Measurements from ENCODE around the gene PXK.
"Not testable (repeated sequence)": the region's sequence is repeated elsewhere in the genome, so short reads cannot be mapped to it uniquely, and the experiment has no call there.

The PXK gene

DNA sequence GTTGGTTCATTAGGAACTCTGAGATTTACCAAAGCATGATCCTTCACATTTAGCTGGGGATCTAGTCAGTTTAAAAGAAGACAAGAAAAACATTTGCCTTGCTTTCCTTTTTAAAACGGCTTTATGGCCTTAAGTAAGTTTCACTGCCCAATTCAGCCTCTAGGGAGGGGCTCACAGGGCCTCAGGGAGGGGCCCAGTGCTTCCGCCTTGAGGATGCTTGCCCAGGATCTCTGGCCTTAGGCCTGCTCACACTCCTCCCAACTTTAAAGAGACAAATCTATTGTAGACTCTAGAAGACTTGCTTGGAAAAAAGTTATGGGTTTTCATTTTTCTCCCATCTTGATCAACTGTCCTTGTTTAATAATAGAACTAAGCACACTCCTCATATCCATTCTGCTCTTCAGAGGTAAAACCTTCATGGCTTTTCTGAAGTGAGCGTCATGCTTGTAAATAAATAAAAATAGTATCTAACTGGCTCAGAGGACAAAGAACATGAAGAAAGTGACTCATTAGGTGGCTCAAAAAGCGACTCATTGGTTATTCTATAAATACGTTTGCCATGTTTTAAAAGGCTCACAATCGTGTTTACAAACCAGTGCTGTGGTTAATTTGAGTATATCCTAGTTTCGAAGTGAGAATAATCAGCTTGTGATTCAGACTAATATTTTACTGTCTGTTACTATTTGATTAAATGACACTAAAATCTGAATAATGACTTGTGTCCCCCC lies 87.3 kb downstream of the PXK start:
- DNase-seq (ENCODE audit: low read depth) = peak; percentile 48

DNA sequence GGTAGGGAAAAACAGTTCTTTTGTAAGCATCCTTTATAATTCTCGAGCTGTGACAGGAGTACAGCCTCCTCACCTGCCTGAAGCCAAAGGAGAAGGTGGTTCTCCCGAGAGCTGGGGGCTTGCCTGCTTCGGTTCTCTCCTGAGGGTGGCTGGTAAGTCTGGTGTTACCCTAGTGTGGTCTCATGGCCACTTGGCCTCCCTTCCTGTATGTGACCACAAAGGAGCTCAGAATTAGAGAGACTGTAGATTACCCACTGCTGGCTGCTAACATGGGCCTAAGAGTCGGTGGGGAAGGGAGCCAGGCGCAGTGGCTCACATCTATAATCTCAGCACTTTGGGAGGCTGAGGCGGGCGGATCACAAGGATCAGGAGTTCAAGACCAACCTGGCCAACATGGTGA lies 88.3 kb downstream of the PXK start:
- DNase-seq (ENCODE audit: low read depth) = no peak

DNA sequence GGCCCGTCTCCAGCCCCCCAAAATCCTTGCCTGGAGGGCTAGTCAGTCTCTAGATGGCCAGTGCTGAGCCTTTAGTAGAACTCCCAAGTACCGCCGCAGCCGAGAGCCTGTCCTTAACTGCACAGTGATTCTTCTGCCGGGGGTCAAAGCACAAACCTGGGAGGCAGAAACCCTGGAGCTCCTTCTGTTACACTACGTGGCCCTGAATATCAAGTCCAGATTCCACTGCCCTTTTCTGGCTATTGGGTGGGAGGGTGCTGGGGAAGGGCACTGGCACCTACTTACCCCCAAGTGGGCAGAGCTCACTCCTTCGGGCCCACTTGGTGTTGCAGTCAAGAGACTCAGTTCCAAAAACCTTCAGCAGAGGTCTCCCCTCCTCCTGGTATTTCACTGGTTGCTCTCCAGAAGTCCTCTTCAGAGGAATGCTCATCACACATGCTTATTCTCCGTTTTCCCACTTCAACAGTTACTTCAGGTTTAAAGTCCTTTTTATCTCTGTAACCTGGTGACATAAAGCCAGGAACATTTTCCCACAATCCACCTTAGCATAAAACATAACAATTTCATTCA lies 90.1 kb downstream of the PXK start:
- no peak for DNase-seq (ENCODE audit: low read depth)

DNA sequence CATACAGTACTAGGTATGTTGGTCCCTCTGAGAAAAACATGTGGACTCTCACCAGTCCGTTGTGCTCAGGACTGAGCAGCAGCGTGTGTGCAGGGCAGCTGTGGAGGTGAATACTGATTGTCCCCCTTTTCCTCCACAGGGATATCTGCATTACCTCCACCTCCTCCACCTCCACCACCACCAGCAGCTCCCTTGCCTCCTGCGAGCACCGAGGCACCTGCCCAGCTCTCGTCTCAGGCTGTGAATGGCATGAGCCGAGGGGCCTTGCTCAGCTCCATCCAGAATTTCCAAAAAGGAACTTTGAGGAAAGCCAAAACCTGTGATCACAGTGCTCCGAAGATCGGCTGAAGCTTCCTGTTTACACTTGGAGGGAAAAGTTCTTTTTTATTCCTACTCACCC lies 91.9 kb downstream of the PXK start:
- no peak for DNase-seq (ENCODE audit: low read depth)

DNA sequence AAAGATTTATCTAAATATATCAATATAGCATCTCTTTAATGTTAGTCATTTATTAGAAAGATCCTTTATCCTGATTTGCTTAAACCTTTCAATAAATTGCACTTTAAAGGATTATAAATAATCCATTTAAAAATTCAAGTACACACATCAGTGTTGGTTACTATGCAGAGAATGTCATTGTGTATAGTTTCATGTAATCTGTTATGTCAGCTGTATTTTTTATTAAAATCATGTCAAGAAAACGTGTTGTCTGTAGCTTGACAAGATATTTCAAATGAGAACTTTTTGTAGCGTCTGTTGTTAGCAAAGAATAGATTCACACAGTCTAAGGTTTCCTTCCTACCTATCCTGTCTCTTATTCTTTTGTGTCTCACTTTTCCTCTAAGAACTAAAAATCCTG lies 93.1 kb downstream of the PXK start:
- no peak for DNase-seq (ENCODE audit: low read depth)

DNA sequence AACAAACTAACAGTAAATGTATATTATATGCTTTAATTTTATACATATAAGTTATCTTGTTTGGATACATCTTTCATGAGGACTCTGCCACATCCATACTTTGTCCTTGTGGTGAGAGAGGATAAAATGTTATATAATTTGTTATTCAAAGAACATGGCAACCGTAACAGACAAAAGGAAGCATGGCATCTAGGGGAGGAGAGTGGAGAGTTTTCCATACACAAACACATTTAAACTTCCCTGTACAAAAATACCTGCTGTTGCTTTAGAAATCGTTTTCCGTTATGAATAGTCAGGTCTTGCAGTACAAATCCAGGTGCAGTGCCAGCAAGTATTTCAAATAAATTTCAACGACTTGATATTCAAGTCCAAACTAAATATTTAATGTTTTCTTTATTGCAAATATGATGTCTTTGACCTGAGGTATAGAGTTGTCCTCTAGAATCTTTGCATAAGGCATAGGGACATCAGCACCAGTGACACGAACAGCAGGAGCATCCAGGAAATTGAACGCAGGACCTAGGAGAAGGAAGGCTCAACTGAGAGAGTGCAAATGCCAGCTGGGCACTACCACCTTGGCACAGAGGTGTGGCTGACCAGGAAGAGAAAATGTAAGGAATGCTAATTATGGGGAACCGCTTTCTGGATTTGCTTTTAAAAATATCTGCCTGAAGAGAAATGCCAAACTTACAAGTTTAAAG lies 95.1 kb downstream of the PXK start:
- no peak for DNase-seq (ENCODE audit: low read depth)

DNA sequence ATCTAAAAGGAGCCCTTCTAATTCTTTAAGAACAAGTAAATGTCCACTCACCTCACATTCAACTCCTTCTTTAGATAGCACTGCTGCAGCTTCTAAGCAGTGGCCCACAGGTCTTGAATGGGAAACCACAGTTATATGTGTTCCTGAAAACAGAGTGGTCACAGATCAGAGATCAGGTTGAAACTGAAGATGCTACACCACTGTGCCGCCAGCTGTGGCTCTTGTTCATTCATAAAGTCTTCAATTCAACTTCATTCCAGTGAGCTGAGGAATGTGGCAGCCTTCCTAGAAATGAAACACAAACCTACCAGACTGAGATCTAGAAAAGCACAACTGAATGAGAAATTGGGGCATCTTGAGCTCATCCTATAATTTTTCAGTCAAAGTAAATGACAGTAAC lies 97.0 kb downstream of the PXK start:
- no peak for DNase-seq (ENCODE audit: low read depth)

DNA sequence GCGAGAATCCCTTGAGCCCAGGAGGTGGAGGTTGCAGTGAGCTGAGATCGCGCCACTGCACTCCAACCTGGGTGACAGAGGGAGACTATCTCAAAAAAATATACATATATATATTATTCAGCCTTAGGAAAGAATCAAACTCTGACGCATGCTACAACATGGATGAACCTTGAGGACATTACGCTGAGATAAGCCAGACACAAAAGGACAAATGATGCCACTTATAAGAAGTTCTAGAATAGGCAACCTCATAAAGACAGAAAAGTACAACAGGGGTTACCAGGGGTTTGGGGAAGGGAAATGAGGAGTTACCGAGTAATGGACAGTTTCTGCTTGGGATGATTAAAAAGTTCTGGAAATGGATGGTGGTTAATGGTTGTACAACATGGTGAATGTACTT lies 100.2 kb downstream of the PXK start:
- DNase-seq (ENCODE audit: low read depth) = no peak

DNA sequence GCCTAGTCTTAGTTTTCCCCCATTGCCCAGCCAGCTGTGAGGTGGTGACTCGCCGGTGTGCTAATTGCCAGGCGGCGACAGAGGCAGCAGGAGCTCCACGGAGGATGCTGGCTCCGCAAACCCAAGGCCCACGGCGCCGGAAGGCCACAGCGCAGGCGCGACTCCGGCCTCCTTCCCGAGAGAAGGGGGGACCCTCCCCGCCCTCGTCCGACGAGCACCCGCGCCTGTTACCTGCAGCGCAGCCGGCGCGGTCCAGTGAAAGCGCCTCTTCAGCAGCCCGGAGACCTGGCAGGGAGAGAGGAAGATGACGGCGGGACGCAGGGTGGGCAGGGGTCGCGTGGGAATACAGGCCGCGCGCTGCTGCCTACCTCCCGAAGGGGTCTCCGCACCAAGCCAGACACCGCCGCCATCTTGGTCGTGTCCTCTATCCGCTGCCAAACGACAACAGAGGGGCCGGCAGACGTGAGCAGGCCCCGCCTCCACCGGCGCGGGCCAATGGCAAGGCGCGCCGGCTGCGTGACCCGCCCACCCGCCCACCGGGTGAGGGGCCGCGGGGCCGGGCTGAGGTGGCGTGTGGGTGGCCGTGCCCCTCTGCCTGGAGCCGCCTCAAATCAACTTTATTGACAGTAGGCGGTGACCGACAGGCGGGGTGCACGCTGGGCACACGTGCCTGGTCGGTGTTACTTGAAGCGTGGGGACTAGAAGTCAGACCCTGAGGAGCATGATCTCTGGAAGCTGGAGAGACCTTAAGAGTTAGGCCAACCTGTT lies 100.9 kb downstream of the PXK start, which contains the start of gene PDHB:
Gene PDHB (minus strand): TSS at position 433 of the 768 bp plus-strand sequence. CDS start 23 bp downstream, at position 410.
- DNase-seq (ENCODE audit: low read depth) = peak; percentile 72

DNA sequence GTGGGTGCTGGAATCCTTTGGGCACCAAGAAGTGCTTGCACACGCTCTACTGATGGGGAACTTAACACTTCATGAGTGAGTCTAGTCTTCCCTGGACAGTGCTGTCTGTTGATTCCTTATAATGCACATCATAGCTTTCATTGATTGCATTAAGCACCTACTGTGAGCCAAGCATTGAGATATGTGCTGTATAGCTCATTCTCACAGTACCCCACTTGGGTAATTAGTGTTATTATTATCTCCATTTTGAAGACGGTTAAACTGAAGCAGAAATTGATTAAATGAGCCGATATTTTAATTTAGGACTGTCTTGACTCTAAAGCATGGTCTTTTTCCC lies 101.4 kb downstream of the PXK start:
- no peak for DNase-seq (ENCODE audit: low read depth)

DNA sequence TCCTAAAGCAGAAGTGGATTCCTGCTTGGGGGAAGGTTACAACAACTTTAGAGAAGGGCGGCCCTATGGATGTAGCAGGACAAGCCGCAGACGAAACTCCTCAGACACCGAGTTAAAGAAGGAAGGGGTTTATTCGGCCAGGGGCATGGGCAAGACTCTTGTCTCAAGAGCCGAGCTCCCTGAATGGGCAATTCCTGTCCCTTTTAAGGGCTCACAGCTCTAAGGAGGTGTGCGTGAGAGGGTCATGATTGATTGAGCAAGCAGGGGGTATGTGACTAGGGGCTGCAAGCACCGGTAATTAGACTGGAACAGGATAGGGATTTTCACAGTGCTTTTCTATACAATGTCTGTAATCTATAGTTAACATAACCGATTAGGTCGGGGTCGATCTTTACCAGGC lies 101.8 kb downstream of the PXK start:
- no peak for DNase-seq (ENCODE audit: low read depth)

DNA sequence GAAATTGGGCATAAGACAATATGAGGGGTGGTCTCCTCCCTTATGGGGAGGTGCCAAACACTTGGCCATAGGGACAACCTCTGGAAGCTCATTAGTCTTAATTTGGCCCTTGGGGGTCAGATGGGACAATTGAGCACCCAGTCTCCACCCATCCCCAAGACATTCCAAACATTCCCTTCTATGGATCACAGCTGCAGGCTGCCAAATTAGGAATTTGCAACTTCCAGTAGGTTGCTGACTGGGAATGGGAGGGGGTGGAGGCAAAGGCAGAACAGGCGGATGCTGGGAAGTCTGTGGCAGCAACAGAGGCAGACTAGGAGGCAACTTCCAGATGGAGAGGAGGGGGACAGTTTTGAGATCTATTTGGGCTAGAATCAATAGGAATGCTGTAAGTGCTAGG lies 102.3 kb downstream of the PXK start:
- no peak for DNase-seq (ENCODE audit: low read depth)

DNA sequence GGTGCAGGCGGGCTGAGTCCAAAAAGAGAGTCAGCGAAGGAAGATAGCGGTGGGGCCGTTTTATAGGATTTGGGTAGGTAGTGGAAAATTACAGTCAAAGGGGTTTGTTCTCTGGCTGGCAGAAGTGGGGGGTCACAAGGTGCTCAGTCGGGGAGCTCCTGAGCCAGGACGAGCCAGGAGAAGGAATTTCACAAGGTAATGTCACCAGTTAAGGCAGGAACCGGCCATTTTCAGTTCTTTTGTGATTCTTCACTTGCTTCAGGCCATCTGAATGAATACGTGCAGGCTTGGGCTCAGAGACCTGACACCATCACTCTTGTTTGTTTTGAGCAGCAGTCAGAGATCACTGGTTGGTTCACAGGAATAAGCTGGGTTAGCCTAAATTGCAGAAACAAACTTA lies 104.6 kb downstream of the PXK start:
- not testable (repeated sequence) for DNase-seq (ENCODE audit: low read depth)

DNA sequence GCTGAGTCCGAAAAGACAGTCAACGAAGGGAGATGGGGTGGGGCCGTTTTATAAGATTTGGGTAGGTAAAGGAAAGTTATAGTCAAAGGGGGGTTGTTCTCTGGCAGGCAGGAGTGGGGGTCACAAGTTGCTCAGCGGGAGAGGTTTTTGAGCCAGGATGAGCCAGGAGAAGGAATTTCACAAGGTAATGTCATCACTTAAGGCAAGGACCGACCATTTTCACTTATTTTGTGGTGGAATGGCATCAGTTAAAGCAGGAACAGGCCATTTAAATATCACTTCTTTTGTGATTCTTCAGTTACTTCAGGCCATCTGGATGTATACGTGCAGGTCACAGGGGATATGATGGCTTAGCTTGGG lies 108.3 kb downstream of the PXK start:
- not testable (repeated sequence) for DNase-seq (ENCODE audit: low read depth)

DNA sequence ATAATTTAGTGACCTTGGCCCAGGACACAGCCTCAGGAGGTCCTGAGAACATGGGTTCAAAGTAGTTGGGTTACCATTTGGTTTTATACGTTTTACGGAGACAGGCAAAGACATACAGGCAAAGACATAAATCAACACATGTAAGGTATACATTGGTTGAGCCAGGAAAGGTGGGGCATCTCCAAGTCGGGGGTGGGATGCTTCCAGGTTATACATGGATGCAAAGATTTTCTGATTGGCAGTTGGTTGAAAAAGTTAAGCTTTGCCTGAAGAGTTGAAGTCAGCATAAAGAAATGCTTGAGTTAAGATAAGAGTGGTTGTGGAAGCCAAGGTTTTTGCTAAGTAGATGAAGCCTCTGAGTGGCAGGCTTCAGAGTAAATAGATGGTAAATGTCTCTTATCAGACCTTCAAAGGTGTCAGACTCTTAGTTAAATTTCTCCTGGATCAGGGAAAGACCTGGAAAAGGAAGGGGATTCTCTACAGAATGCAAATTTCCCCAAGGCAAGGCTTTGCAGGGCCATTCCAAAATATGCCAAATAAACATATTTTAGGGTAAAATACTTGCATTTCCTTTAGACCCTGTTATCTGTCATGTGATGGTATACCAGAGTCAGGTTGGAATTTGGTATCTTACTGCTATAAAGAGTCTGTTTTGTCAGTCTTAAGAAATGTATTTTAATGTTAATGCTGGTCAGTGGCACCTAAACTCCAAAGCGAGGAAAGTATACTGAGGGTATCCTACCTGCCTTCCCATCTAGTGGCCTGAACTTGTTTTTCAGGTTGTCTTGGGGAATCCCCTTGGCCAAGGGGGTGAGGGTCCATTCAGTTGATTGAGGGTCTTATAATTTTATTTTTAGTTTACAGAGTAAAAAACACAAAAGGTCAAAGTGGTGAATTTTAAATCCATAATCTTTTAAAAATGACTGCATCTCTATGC lies 109.1 kb downstream of the PXK start:
- DNase-seq (ENCODE audit: low read depth) = no peak

DNA sequence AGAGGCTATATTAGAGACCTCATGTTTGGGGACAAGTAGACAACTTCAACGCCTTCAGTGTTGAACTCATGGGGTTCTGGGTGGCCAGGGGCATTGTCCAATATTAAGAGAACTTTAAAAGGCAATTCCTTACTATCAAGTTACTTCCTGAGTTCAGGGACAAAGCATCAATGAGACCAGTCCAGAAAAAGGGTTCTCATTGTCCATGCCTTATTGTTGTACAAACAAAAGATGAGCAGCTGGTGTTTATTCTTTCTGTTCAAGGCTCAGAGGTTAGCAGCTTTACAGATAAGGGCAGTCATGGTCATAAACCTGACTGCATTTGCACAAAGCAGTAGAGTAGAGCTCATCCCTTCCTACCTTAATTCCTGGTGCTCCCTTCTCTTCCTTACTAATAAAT lies 119.5 kb downstream of the PXK start:
- no peak for DNase-seq (ENCODE audit: low read depth)

DNA sequence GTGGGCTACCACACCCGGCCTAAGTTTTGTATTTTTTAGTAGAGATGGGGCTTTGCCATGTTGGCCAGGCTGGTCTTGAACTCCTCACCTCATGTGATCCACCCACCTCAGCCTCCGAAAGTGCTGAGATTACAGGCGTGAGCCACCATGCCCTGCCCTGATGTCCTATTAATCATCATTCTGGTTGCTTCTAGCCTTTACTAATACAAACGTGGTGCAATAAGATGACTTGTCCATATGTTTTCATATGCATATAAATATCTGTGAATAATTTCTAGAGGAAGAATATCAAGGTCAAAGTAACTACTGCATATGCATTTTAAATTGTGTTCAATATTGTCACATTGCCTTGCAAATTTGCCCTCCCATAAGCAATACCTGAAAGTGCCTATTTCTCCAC lies 126.5 kb downstream of the PXK start:
- no peak for DNase-seq (ENCODE audit: low read depth)

DNA sequence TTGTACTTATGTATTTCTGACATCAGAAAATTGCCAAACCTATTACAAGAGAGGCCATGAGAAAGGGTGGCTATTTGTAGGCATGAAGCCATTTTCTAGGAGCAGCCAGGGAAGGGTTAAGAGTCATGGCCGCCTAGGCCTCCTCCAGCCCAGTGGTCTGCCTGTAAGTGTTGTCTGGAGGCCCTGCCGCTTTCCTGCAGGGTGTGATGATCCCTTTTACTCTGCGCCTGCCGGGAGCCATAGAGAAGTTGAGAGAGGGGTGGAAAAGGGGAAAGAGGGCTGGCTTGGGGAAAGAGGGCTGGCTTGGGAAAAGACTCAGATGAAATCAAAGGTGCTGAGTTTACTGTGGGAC lies 130.1 kb downstream of the PXK start:
- no peak for DNase-seq (ENCODE audit: low read depth)

DNA sequence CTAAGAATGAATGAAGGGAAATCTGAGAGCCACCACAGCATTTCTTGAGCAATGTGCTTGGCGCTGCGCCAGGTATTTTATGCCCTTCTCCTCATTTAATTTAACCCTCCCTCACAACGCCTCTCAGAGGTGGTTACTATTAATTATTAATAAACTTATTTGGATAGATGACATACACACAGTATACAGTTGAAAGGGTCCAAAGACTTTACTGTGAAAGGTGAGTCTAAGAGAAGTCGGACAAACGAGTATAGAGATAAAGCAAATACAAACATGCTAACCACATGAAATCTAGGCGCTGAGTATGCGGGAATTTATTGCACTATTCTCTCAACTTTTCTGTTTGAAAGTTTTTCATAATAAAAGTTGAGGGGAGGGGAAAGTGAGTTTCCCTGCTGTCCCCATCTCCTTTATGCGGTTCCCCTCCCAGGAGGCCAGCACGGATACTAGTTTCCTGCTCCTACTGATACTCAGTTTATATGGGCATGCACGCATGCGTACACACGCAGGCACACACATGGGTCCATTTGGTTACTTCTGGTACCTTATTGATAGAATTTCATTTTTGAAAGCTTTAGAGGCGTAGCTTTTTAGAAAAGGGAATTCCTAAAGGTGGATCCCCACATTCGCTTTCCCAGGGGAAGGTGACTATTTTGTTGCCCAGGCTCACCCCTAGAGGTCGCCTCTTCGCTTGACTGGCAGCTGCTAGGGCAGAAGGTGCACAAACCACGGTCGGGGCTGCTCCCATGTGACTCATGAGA lies 130.7 kb downstream of the PXK start:
- DNase-seq (ENCODE audit: low read depth) = peak; percentile 78

DNA sequence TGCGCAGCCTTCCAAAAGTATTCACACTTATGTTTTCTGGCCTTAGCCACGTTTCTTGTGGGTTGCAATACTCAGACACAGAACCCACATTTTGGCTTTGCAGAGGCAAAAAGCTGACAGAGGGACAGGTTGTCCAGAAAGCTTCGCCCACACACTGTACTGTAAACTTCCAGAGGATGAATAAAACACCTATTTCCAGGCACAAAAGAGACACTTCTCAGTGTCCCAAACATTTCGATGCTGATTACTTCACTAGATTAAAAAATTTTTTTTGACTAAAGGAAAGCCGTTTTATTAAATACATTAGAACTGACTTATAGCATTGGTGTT lies 131.2 kb downstream of the PXK start:
- no peak for DNase-seq (ENCODE audit: low read depth)

DNA sequence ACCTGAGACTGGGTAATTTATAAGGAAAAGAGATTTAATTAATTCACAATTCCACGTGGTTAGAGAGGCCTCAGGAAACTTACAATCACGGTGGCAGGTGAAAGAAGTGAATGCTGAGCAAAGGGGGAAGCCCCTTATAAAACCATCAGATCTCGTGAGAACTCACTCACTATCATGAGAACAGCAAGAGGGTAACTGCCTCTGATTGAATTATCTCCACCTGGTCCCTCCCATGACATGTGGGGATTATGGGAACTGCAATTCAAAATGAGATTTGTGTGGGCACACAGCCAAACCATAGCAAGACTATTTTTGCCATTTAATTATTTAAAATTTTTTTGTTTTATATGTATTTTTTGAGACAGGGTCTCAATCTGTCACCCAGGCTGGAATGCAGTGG lies 132.2 kb downstream of the PXK start:
- no peak for DNase-seq (ENCODE audit: low read depth)

Data from fibroblast of the conjunctiva (primary cell).